C4-2B (cell line): Measurements from ENCODE around the gene RAB31.

ENCODE experiments used
- CTCF ChIP-seq: fragments of 450-650 bp; conservative IDR thresholded peaks from 2 replicates; pipeline ENCODE4 v1.5.1; 2017; ENCODE audit warnings: mild to moderate bottlenecking
- ZFX ChIP-seq: fragments of 450-650 bp; IDR thresholded peaks from 2 replicates; pipeline ENCODE4 v1.6.1; 2017

GRCh38 chr18:9885170-9886004, 177.3 kb downstream of the RAB31 start, which contains the start of gene TXNDC2:
- TF ChIP-seq CTCF (no peak), ZFX (no peak)
